Activated T-cell treated with anti-CD3 and anti-CD28 coated beads, Interleukin-2, amount 50 U/mL, for 24 hours (primary cell): ENCODE measurements around the gene TMEM43.
"Not testable (repeated sequence)": the region's sequence is repeated elsewhere in the genome, so short reads cannot be mapped to it uniquely, and the experiment has no call there.

Experiments
- DNase-seq: peaks from one replicate; pipeline ENCODE4 v3.0.0-alpha.2; 2020
- H3K27ac Mint-ChIP-seq: 2 replicates; pipeline ENCODE4 v1.8.0; 2020; ENCODE audit warnings: mild to moderate bottlenecking, mixed read lengths
- H3K27me3 Mint-ChIP-seq: 2 replicates; pipeline ENCODE4 v1.8.0; 2020; ENCODE audit warnings: mixed read lengths
- H3K36me3 Mint-ChIP-seq: 2 replicates; pipeline ENCODE4 v1.8.0; 2020; ENCODE audit warnings: low read depth, mixed read lengths
- H3K4me1 Mint-ChIP-seq: 2 replicates; pipeline ENCODE4 v1.8.0; 2020; ENCODE audit warnings: low read depth, mixed read lengths
- H3K4me3 Mint-ChIP-seq: 2 replicates; pipeline ENCODE4 v1.8.0; 2020; ENCODE audit warnings: mild to moderate bottlenecking, moderate library complexity, mixed read lengths
- H3K9me3 Mint-ChIP-seq: 2 replicates; pipeline ENCODE4 v1.8.0; 2020; ENCODE audit warnings: mixed read lengths

The TMEM43 gene, protein sequence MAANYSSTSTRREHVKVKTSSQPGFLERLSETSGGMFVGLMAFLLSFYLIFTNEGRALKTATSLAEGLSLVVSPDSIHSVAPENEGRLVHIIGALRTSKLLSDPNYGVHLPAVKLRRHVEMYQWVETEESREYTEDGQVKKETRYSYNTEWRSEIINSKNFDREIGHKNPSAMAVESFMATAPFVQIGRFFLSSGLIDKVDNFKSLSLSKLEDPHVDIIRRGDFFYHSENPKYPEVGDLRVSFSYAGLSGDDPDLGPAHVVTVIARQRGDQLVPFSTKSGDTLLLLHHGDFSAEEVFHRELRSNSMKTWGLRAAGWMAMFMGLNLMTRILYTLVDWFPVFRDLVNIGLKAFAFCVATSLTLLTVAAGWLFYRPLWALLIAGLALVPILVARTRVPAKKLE

DNA sequence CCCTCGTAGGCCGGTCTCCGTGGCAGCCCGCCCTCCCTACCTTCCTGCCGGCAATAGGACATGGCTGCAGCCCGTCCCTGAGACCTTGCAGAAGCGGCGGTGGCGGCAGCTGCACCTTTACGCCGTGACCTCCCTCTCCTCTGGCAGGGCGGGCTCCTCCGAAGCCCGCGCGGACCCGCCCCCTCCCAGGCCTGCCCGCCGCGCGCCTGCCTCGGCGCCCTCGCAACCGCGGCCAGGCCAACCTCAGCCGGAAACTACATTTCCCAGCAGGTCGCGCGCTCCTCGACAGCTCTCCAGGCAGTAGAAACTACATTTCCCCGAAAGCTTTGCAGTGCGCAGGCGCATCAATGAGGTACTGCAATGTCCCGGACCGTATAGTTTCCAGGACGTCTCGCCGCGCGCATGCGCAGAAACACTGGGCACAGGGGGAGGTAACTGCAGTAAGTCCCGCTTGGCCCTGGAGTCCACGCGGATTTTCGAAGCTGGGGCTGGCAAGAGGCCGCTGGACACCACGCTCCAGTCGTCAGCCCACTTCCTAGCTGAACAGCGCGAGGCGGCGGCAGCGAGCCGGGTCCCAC lies at the start of gene TMEM43, which contains the start of gene CHCHD4:
Gene TMEM43 (plus strand): TSS at position 438 of the 578 bp plus-strand sequence. CDS start 142 bp downstream, outside the sequence.
Gene CHCHD4 (minus strand): TSS at position 256 of the 578 bp plus-strand sequence. CDS start 194 bp downstream, at position 62.
- DNase-seq = peak; percentile 96
- Mint-ChIP-seq H3K9me3 (no peaks in the 10 kb centered on the region), H3K4me1 (peaks cover 66% of the 10 kb centered on the region), H3K27me3 (no peaks in the 10 kb centered on the region), H3K36me3 (peaks cover 90% of the 10 kb centered on the region), H3K27ac (peak within 1 kb of the TSS; percentile 97), H3K4me3 (peak within 1 kb of the TSS; percentile 97)

DNA sequence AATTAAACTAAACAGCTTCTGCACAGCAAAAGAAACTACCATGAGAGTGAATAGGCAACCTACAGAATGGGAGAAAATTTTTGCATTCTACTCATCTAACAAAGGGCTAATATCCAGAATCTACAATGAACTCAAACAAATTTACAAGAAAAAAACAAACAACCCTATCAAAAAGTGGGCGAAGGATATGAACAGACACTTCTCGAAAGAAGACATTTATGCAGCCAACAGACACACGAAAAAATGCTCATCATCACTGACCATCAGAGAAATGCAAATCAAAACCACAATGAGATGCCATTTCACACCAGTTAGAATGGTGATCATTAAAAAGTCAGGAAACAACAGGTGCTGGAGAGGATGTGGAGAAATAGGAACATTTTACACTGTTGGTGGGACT lies 49.6 kb upstream of the TMEM43 start:
- H3K36me3 Mint-ChIP-seq, H3K4me1 Mint-ChIP-seq, H3K9me3 Mint-ChIP-seq, DNase-seq, H3K27ac Mint-ChIP-seq, H3K4me3 Mint-ChIP-seq: not testable (repeated sequence)
- peaks cover 17% of the 10 kb centered on the region for H3K27me3 Mint-ChIP-seq

GRCh38 chr3:14077310-14077709 lies 47.5 kb upstream of the TMEM43 start:
- peaks cover 7% of the 10 kb centered on the region for H3K9me3 Mint-ChIP-seq
- H3K27ac Mint-ChIP-seq = no peak overlapping the region
- peaks cover 8% of the 10 kb centered on the region for H3K4me1 Mint-ChIP-seq
- DNase-seq = no peak
- H3K36me3 Mint-ChIP-seq = no peaks in the 10 kb centered on the region
- H3K4me3 Mint-ChIP-seq = no peak overlapping the region
- peaks cover 6% of the 10 kb centered on the region for H3K27me3 Mint-ChIP-seq

GRCh38 chr3:14082108-14082657 lies 42.7 kb upstream of the TMEM43 start:
- Mint-ChIP-seq H3K27ac (peak overlapping the region; percentile 1), H3K9me3 (peaks cover 6% of the 10 kb centered on the region), H3K27me3 (peaks cover 9% of the 10 kb centered on the region), H3K36me3 (no peaks in the 10 kb centered on the region), H3K4me3 (no peak overlapping the region), H3K4me1 (peaks cover 15% of the 10 kb centered on the region)
- DNase-seq = peak; percentile 42

GRCh38 chr3:14087461-14087860 lies 37.4 kb upstream of the TMEM43 start:
- H3K4me3 Mint-ChIP-seq, DNase-seq, H3K36me3 Mint-ChIP-seq, H3K4me1 Mint-ChIP-seq, H3K27ac Mint-ChIP-seq: not testable (repeated sequence)
- H3K27me3 Mint-ChIP-seq = peaks cover 29% of the 10 kb centered on the region
- H3K9me3 Mint-ChIP-seq = peaks cover 19% of the 10 kb centered on the region

DNA sequence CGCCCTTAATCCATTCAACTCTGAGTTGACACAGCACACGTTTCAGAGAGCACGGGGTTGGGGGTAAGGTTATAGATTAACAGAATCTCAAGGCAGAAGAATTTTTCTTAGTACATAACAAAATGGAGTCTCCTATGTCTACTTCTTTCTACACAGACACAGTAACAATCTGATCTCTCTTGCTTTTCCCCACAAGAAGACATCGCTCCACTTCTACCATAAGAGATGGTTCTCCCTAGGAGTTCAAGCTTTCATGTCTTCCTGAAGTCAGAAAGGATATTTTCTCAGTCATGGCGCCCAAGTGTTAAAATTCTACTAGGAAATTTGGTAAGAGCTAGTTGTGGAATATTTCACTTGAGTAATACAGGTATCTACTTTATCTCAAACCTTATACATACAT lies 32.9 kb upstream of the TMEM43 start:
- H3K4me1 Mint-ChIP-seq = not testable (repeated sequence)
- peaks cover 39% of the 10 kb centered on the region for H3K27me3 Mint-ChIP-seq

GRCh38 chr3:14092464-14092863 lies 32.4 kb upstream of the TMEM43 start:
- no peaks in the 10 kb centered on the region for H3K36me3 Mint-ChIP-seq
- peaks cover 40% of the 10 kb centered on the region for H3K27me3 Mint-ChIP-seq
- no peak overlapping the region for H3K4me3 Mint-ChIP-seq
- H3K4me1 Mint-ChIP-seq = no peaks in the 10 kb centered on the region
- no peak overlapping the region for H3K27ac Mint-ChIP-seq
- no peak for DNase-seq
- H3K9me3 Mint-ChIP-seq = peaks cover 14% of the 10 kb centered on the region

More for the DNA sequence above, 32.9 kb upstream of the TMEM43 start:
- not testable (repeated sequence) for H3K36me3 Mint-ChIP-seq, DNase-seq, H3K4me3 Mint-ChIP-seq, H3K27ac Mint-ChIP-seq
- H3K9me3 Mint-ChIP-seq = peaks cover 18% of the 10 kb centered on the region

DNA sequence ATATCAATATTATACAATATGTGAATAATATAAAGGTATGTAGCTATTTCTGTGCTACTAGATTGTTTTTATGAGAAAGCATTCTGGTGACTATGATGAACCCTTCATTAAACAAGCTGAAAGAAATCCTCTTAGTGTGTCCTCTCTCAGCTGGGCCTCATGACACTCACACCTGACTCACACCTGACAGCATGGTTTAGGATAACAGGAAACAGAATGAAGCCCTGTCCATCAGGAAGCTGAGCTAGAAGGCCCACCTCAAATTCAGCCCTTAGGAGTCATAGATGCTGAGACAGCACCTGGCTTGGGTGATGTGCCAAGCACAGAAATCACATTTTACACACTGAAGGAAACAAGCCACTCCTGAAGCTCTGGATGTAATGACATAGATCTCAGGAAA lies 31.0 kb upstream of the TMEM43 start:
- DNase-seq = no peak
- Mint-ChIP-seq H3K4me1 (no peaks in the 10 kb centered on the region), H3K27me3 (peaks cover 49% of the 10 kb centered on the region), H3K4me3 (no peak overlapping the region), H3K36me3 (no peaks in the 10 kb centered on the region), H3K9me3 (peaks cover 3% of the 10 kb centered on the region), H3K27ac (no peak overlapping the region)

- Mint-ChIP-seq H3K27ac (no peak overlapping the region), H3K36me3 (no peaks in the 10 kb centered on the region), H3K4me3 (no peak overlapping the region), H3K4me1 (no peaks in the 10 kb centered on the region), H3K9me3 (peaks cover 2% of the 10 kb centered on the region), H3K27me3 (peaks cover 41% of the 10 kb centered on the region)
- no peak for DNase-seq
Observed at GRCh38 chr3:14096742-14097141, 28.1 kb upstream of the TMEM43 start.

GRCh38 chr3:14097616-14098391 lies 27.0 kb upstream of the TMEM43 start:
- Mint-ChIP-seq H3K27ac (no peak overlapping the region), H3K9me3 (peaks cover 2% of the 10 kb centered on the region), H3K4me3 (no peak overlapping the region), H3K36me3 (no peaks in the 10 kb centered on the region), H3K4me1 (no peaks in the 10 kb centered on the region), H3K27me3 (peaks cover 37% of the 10 kb centered on the region)
- no peak for DNase-seq

GRCh38 chr3:14109821-14110220 lies 15.0 kb upstream of the TMEM43 start:
- H3K4me1 Mint-ChIP-seq, H3K4me3 Mint-ChIP-seq, H3K9me3 Mint-ChIP-seq, H3K27me3 Mint-ChIP-seq, H3K27ac Mint-ChIP-seq, DNase-seq: not testable (repeated sequence)
- H3K36me3 Mint-ChIP-seq = peaks cover 44% of the 10 kb centered on the region

GRCh38 chr3:14110699-14111098 lies 14.2 kb upstream of the TMEM43 start:
- Mint-ChIP-seq H3K27ac (no peak overlapping the region), H3K27me3 (no peaks in the 10 kb centered on the region), H3K4me3 (no peak overlapping the region), H3K4me1 (no peaks in the 10 kb centered on the region), H3K36me3 (peaks cover 53% of the 10 kb centered on the region), H3K9me3 (no peaks in the 10 kb centered on the region)
- no peak for DNase-seq

DNA sequence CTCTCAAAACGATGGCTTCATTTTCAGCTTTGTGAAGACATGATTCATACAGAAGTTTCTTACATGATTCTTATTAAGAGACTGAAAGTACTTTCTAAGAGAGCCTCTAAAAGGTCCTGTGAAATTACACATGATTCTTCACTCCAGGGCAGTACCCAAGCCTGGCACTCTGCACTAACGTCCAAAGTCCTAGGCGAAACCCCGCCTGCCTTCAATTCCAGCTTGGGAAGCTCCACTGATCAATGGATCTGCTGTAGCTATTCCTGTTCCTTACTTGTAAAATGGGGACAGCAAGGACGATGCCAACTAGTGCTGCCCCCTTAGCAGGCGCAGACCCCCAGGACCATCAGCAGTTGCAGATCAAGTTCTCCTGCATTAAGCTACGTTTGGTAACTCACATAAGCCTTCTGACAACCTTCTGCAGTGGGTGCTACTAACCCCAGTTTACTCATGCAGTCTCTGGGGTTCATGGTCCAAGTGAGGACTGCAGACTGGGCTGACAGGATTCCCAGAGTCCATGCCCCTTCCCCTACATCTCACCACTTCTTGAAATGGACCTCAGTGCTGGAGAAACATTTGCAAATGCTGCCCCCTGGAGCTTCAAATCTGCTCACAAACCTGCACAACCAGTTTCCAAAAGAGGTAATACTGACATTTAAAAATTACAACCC lies 10.8 kb upstream of the TMEM43 start:
- Mint-ChIP-seq H3K27ac (no peak overlapping the region), H3K36me3 (peaks cover 85% of the 10 kb centered on the region), H3K4me1 (no peaks in the 10 kb centered on the region), H3K27me3 (no peaks in the 10 kb centered on the region), H3K9me3 (no peaks in the 10 kb centered on the region), H3K4me3 (no peak overlapping the region)
- no peak for DNase-seq
